GM19372 (cell line): ENCODE measurements around the gene TCF23.
"Not testable (repeated sequence)": the region's sequence is repeated elsewhere in the genome, so short reads cannot be mapped to it uniquely, and the experiment has no call there.

Source experiments
- ATAC-seq: cut with Tn5 transposase; IDR thresholded peaks from one replicate; pipeline ENCODE4 v1.9.1; 2021; ENCODE audit warnings: mild to moderate bottlenecking, low read depth, moderate library complexity; ENCODE audit not compliant: unreplicated experiment

The TCF23 gene

DNA sequence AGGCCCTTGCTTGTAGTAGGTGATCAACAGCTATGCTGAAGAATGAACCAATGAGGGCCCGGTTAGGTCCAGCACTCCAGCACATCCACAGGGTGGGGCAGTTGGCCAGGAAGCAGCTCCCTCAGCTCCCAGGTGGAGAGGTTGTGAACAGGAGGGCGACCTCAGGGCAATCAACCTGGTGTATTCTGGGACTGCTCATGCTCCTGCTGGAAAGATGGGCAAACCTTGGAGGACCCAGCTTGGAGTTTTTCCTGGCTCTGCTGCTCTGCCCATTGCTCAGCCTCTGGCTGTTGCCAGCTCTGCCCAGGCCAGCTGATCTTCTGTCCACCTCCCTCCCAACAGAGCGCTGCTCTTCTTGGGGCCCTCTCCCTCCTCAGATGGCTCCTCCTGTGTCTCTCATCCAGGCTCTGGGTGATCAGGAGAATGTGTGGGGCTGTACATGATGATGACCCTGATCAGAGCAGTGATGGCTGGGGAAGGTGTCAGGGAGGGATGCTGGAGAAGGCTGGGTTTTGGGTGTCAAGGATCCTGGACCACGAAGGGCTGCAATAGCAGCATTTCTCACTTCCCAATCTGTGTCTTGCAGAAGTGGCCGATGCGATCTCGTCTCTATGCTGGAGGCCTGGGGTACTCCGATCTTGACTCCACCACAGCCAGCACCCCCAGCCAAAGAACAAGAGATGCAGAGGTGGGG, 3.4 kb downstream of the TCF23 start:
- ATAC-seq, result no peak

DNA sequence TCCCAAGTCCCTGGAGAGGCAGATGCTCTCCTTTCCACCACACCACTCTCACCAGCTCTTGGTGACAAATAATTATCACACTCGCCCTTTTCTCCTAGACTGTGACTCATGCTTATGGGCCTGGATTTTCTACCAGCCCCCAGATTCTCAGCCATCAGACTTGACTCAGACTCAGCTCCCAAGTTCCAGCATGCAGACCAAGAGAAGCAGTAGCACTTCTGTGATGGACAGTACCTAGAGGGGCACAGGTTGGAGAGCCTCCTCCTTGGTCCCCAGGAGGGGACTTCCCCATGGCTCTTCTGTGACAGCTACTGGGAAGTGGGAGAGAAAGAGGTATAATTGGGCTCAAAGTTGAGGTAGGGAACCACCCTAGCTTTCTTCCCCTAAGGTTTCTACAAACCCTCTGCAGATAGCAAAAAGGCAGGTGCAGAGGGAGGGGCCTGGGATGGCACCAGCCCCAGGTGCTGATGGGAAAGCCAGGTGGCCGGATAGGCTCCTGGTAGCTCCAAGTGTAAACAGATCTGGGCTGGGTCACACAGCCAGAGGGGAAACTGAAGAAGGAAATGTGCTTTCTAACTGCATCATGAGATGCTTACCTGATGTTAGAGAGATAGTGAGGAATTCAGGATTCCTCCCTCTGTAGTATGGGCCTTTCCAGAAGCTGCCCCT, 4.1 kb downstream of the TCF23 start:
- no peak for ATAC-seq

DNA sequence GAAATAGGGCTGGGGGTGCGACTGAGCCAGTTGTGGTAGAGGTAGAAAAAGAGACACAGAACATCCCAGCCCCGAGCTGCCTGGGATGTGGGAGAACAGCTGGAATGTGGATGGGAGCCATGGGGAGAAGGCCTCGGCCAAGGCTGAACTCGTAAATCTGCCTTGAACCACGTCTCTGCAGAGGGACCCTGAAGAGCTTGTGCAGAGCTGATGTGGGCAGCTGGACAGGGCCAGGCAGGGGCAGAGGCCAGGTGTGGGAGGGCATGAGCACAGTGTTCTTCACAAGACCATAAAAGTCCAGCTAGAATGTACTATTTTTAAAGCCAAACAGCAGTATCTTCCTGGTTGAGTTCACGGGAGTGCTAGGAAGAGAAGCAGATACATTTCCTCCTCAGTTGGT, 5.7 kb downstream of the TCF23 start:
- ATAC-seq, result no peak

DNA sequence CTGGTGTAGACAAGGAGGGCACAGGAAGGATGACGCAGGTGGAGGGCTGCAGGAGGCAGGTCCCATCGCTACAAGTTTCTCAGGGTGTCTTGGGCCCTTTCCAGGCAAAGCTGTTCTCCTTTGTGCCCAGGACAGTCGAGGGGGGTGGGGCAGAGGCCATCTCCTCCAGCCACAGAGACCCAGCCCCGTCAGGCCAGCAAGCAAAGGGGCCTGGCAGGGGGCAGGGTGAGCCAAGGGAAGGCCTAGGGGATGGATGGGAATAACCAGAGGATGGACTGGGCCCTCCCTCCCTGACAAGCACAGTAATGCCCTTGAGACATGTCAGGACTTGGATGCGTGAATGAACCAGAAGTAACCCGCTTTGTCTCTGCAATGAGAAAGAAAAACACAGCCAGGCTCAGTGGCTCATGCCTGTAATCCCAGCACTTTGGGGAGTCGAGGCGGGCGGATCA, 6.3 kb downstream of the TCF23 start:
- no peak for ATAC-seq

DNA sequence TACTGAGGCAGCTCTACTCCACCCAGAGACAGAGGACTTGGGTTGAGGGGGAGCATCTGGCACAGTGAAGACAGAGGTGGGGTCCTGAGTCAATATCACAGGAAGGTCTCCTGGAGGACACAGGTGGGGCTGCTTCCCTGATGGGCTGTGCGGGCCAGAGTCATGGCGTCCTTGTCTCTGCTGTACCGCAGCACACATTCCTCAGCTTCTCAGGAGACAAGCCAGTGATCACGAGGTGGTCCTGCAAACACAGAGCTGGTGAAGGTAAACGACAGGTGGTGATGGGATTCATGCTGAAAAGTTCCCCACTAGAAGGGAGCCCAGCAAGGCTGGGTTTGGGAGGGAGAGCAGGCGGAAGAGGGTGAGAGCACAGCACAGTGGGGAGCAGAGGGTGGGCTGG, 9.7 kb downstream of the TCF23 start:
- ATAC-seq, result no peak

- ATAC-seq, result no peak
Observed at GRCh38 chr2:27159271-27159670, 10.5 kb downstream of the TCF23 start.

GRCh38 chr2:27160191-27160590, 11.4 kb downstream of the TCF23 start:
- no peak for ATAC-seq

DNA sequence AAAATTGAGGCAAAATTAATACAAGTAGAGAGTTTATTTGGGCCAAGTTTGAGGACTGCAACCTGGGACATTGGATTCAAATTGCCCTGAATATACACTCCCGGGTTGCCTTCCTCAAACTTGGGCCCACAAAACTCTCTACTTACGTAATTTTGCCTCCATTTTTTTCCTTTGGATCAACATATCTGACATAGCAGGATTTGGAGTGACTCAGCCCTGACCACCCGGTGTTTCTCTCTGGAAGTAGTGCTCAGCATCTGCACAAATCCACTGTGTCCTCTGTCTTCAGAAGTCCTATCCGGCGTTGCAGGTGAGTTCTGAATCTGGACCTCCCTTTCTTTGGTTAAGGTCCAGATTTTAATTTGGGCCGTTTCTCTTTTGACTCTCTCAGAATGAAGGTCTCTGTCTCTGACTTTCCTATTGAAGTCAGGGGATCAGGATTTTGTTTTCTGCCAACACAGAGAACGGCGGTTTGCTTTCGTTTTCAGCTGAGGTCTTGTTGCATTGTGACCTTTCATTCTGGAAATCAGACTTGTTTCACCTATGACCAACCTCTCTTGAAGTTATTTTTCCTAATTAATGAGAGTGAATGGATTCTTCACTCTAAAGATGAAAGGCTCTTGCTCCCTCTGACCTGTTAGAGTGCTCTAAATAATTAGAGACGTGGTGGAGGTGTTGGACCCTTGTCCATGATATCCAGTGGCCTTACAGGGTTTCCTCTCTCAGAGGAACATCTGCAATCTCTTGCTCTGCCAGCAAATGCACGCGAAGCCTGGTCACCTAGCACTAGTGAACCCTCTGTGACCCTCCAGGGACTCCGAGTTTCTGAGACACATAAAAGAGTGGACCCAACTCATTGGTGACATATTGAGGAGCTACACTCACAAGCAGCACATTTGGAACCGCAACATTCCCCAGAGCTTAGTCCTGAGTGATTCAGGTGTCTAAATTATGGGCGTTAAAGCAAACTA, 13.6 kb downstream of the TCF23 start:
- ATAC-seq, result no peak

DNA sequence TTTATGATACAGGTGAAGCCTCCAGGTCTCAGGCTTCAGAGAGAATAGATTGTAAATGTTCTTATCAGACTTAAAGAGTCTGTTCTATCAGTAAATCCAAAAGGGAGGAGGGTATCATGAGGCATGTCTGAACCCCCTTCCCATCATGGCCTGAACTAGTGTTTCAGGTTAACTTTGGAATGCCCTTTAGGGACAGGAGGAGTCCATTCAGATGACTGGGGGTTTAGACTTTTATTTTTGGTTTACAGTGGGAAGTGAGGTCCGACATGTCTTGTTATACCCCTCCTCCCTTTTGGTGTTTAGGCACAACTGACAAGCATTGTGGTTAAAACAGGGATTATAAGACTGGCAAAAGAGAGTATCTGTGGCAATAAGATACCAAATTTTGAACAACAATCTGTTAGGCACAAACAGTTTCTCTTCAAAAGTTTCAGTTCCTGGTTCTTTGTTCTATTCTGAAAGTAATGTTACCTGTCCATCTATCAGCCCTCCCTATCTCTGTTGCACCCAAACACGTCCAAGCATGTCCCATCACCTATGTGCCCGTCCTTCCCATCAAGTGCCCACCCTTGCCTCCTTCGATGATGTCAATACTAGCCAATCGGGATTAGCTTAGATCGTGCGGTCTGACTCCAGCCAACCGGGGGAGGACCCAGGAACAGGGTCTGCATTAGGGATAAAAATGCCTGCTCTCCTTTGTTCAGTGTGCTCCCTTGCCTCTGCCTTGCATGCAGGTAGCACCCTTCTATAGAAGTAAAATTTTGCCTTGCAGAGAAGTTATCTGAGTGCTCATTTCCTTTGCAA, 16.4 kb downstream of the TCF23 start:
- ATAC-seq, result no peak

- no peak for ATAC-seq
Observed at GRCh38 chr2:27170581-27171337, 22.0 kb downstream of the TCF23 start.

DNA sequence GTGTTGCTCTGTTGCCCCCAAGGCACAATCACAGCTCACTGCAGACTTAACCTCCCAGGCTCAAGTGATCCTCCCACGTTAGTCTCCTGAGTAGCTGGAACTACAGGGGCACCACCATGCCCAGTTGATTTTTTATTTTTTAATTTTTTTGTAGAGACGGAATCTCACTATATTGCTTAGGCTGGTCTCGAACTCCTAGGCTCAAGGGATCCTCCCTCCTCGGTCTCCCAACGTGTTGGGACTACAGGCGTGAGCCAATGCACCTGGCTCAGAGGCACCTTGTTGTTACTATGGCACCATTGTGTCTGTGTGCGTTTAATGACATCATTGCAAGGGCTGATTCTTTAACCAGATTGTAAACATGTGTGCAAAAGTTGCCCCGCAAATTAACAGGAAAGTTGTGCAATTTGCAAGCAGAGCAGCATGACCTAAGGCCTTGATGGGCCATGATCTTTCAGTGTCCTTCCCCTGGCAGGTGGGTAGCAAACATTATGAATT, 22.6 kb downstream of the TCF23 start:
- no peak for ATAC-seq

- ATAC-seq, result no peak
Observed at GRCh38 chr2:27174638-27175037, 25.8 kb downstream of the TCF23 start.

DNA sequence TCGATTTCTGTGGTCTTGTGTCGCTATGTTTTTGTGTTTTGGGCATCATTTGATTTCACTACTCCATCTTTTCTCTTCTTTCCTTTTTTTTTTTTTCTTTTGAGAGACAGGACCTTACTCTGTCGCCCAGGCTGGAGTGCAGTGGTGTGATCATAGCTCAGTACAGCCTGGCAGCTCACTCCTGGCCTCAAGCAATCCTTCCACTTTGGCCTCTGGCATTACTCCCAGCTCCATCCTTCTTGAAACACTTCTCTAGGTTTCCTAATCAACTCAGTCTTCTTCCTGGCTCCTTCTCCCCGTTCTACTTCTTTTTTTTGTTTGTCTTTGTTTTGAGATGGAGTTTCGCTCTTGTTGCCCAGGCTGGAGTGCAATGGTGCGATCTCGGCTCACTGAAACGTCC, 26.5 kb downstream of the TCF23 start:
- ATAC-seq, result no peak

GRCh38 chr2:27175781-27176180, 27.0 kb downstream of the TCF23 start:
- ATAC-seq, result not testable (repeated sequence)

DNA sequence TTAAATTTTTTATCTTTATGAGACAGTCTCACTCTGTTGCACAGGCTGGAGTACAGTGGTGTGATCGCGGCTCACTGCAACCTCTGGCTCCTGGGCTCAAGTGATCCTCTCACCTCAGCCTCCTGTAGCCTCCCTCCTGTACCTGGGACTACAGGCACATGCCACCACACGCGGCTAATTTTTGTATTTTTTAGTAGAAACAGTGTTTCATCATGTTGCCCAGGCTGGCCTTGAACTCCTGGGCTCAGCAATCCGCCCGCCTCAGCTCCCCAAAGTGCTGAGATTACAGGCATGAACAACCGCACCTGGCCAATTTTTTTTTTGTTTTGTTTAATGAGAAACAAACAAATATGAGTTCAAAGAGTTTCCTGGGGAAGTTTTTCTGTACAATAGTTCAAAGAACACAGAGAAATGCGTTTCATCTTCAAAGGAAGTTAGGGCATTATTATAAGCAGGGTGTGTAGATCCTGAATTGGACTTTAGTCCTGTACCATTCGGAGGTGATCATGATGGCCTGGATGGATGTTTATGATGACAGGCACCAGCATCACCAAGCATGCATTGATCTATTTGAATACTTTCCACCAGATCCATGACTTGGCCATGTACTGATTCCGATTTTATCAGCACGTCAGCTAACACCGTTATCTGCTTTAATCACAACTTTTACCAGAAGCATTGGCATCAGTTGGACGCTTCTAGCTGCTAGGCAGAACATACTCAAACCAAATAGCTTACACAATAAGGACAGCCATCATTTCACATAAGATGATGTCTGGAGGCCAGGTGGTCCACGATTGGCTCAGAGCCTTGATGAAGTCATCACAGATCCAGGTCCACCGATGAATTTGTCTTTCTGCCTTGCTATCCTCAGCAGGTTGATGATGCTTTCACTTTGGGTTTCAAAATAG, 28.9 kb downstream of the TCF23 start:
- ATAC-seq, result no peak

DNA sequence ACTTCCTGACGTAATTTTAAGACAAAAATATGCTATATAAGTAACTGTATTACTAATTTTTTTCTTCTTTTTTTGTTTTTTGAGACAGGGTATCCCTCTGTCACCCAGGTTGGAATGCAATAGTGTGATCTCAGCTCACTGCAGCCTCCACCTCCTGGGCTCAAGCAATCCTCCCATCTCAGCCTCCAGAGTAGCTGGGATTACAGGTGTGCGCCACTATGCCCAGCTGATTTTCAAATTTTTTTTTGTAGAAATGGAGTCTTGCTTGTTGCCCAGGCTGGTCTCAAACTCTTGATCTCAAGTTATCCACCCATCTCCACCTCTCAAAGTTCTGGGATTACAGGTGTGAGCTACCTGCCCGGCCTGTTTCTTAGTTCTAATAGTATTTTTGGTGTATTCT, 29.7 kb downstream of the TCF23 start:
- ATAC-seq, result no peak

- no peak for ATAC-seq
Observed at GRCh38 chr2:27179344-27180000, 30.7 kb downstream of the TCF23 start.

- no peak for ATAC-seq
Observed at GRCh38 chr2:27182346-27182745, 33.5 kb downstream of the TCF23 start.
